Measurements from ENCODE around the gene CDH22. TPM values are rescaled to one million over a fixed set of nuclear protein-coding genes. Genes with fewer than 3 reads are reported as not detected.

CDH22 gene
- total and polyA plus RNA-seq, 9 of the 15 experiments (the other 6 are each of a cell fraction or from before 2014, with no cell fraction given) = 0.07 to 0.08 TPM; not detected in 7

GRCh38 chr20:46316984-46317684, 8.8 kb upstream of the CDH22 start:
- WGBS (ENCODE audit: insufficient coverage, low coverage, missing lambda C conversion rate) = 3% methylated on average over 22 of the region's 24 CpGs
- ChIA-PET CTCF (ENCODE audit: low intra/inter-chr PET ratio) (no interaction called here), POLR2A (interaction anchor here (1.4 kb wide), 1 partner anchor 85 kb away, joined by 3 read pairs; no protein-coding TSS in a partner anchor)
- FAIRE-seq (no peak), DNase-seq (ENCODE audit: extremely low read depth in 1 of 4, low spot score in 3 of 4) (no peak), ATAC-seq (no peak)
- H3K9ac ChIP-seq (ENCODE audit: insufficient read depth in 1 of 2, low read depth in 2 of 2, low read length in 2 of 2) = no peak overlapping the region
- no TSS peak for BruUV-seq (replicated peaks)
- H3K27me3 ChIP-seq (ENCODE audit: control insufficient read depth in 2 of 2, insufficient read depth in 2 of 2, low read length in 2 of 2) = peaks cover 34 to 84% of the 10 kb centered on the region in 2 experiments
- H3K4me2 ChIP-seq (ENCODE audit: insufficient read depth, low read length) = no peak overlapping the region
- peaks cover 0 to 10% of the 10 kb centered on the region in 2 experiments; a peak in 3 of 5 replicates for H3K4me1 ChIP-seq (replicated peaks in 1 of 2; ENCODE audit: control insufficient read depth in 2 of 2, insufficient read depth in 2 of 2, low read length in 2 of 2)
- in situ Hi-C loops (cut with MboI) (loop anchor here (25.0 kb wide), 1 partner anchor 180 kb away; no protein-coding TSS in a partner anchor), intact Hi-C loops (cut with micrococcal nuclease) (no loop called here)
- H3K27ac ChIP-seq (ENCODE audit: extremely low read depth, low read depth, low read length) = no peak overlapping the region
- 0 out of 2 replicates have a peak, but pooled peaks cover 9% of the 10 kb centered on the region for H4K20me1 ChIP-seq (replicated peaks; ENCODE audit: control insufficient read depth, insufficient read depth, low read length)
- no peak overlapping the region for H3K4me3 ChIP-seq
- H3K79me2 ChIP-seq (ENCODE audit: control insufficient read depth, insufficient read depth, low read length) = no peaks in the 10 kb centered on the region
- no peaks in the 10 kb centered on the region for H3K36me3 ChIP-seq (ENCODE audit: control insufficient read depth, insufficient read depth, low read length)
- no peak overlapping the region for H2AFZ ChIP-seq (ENCODE audit: low read depth, low read length)
- no peaks in the 10 kb centered on the region for H3K9me1 ChIP-seq (ENCODE audit: control insufficient read depth, insufficient read depth, low read length)
- no peaks in the 10 kb centered on the region for H3K9me3 ChIP-seq (replicated peaks; ENCODE audit: control insufficient read depth, insufficient read depth, low read depth, low read length)
- no peak for TF ChIP-seq MAX (CRISPR knock-in tag; IDR thresholded peaks at IDR 0.05)
- TF ChIP-seq MEF2A (IDR thresholded peaks at IDR 0.05; ENCODE audit: control insufficient read depth, low read depth, low read length) = no peak
- TF ChIP-seq ZBTB5 (IDR thresholded peaks at IDR 0.05) = no peak
- no peak for TF ChIP-seq HNRNPK (IDR thresholded peaks at IDR 0.05; ENCODE audit: low read depth, low read length, poor library complexity, severe bottlenecking)
- TF ChIP-seq ETV5 (CRISPR knock-in tag; IDR thresholded peaks at IDR 0.05; ENCODE audit: low read depth) = no peak
- TF ChIP-seq PHF8 (IDR thresholded peaks at IDR 0.05; ENCODE audit: borderline replicate concordance, low read length) = no peak
- TF ChIP-seq FOSL1 (tag; conservative IDR thresholded peaks at IDR 0.05) = no peak
- TF ChIP-seq TRIM28 (IDR thresholded peaks at IDR 0.05) = no peak
- no peak for TF ChIP-seq POLR3A (IDR thresholded peaks at IDR 0.05; ENCODE audit: borderline replicate concordance, extremely low read depth, insufficient read depth, insufficient read length)
- no peak for TF ChIP-seq ZNF778 (CRISPR knock-in tag; IDR thresholded peaks at IDR 0.05)
- TF ChIP-seq ZNF586 (CRISPR knock-in tag; conservative IDR thresholded peaks at IDR 0.05) = no peak
- no peak for TF ChIP-seq RAD51 (IDR thresholded peaks at IDR 0.05; ENCODE audit: borderline replicate concordance, low read depth)
- no peak for TF ChIP-seq ZNF740 (CRISPR knock-in tag; IDR thresholded peaks at IDR 0.05)
- TF ChIP-seq ZNF740 (tag; IDR thresholded peaks at IDR 0.05) = no peak
- no peak for TF ChIP-seq STAT6 (CRISPR knock-in tag; IDR thresholded peaks at IDR 0.05)
